Trophoblast cell (in vitro differentiated cells and primary cell): ENCODE data around the gene NMT1.

ENCODE experiments used
- DNase-seq, 2 donors: peaks; one replicate each; pipeline ENCODE4 v3.0.0-alpha.2; 2016
- H2AFZ ChIP-seq: 2 replicates; pipeline ENCODE4 v1.6.1; 2013; ENCODE audit warnings: low read length, moderate library complexity, mild to moderate bottlenecking; ENCODE audit not compliant: insufficient read depth, poor library complexity
- H2AK5ac ChIP-seq: 2 replicates; pipeline ENCODE4 v1.6.1; 2013; ENCODE audit warnings: mild to moderate bottlenecking, low read length
- H2BK120ac ChIP-seq: 2 replicates; pipeline ENCODE4 v1.6.1; 2013; ENCODE audit warnings: low read length, mild to moderate bottlenecking, moderate library complexity; ENCODE audit not compliant: insufficient read depth, poor library complexity
- H2BK12ac ChIP-seq: 2 replicates; pipeline ENCODE4 v1.6.1; 2013; ENCODE audit warnings: mild to moderate bottlenecking, low read length, moderate library complexity
- H2BK5ac ChIP-seq: 2 replicates; pipeline ENCODE4 v1.6.1; 2013; ENCODE audit warnings: low read length, low read depth, moderate library complexity, mild to moderate bottlenecking; ENCODE audit not compliant: poor library complexity
- H3K14ac ChIP-seq: 2 replicates; pipeline ENCODE4 v1.6.1; 2013; ENCODE audit warnings: mild to moderate bottlenecking, low read length
- H3K18ac ChIP-seq: 2 replicates; pipeline ENCODE4 v1.6.1; 2013; ENCODE audit warnings: mild to moderate bottlenecking, low read length
- H3K23ac ChIP-seq: 2 replicates; pipeline ENCODE4 v1.6.1; 2013; ENCODE audit warnings: low read length
- H3K27ac ChIP-seq: 2 replicates; pipeline ENCODE4 v1.5.1; 2013; ENCODE audit warnings: low read depth, mild to moderate bottlenecking, inconsistent platforms, low read length, moderate library complexity
- H3K27me3 ChIP-seq: 2 replicates; pipeline ENCODE4 v1.6.1; 2013; ENCODE audit warnings: inconsistent platforms, mild to moderate bottlenecking, low read length, moderate library complexity; ENCODE audit not compliant: insufficient read depth
- H3K36me3 ChIP-seq, 2 experiments: 1 replicate in 1 of 2; 2 replicates in 1 of 2; pipeline ENCODE4 v1.6.1; 2013; ENCODE audit warnings: low read length in 2 of 2, mild to moderate bottlenecking in 2 of 2, moderate library complexity in 1 of 2; ENCODE audit not compliant: insufficient read depth in 2 of 2, control insufficient read depth in 1 of 2
- H3K4ac ChIP-seq: 2 replicates; pipeline ENCODE4 v1.6.1; 2013; ENCODE audit warnings: low read depth, mild to moderate bottlenecking, low read length, moderate library complexity
- H3K4me1 ChIP-seq, 2 experiments: 1 replicate in 1 of 2; 2 replicates in 1 of 2; pipeline ENCODE4 v1.6.1; 2013; ENCODE audit warnings: low read length in 2 of 2, mild to moderate bottlenecking in 2 of 2, moderate library complexity in 1 of 2; ENCODE audit not compliant: insufficient read depth in 2 of 2, control insufficient read depth in 1 of 2
- H3K4me2 ChIP-seq: 2 replicates; pipeline ENCODE4 v1.6.1; 2013; ENCODE audit warnings: inconsistent platforms, mild to moderate bottlenecking, low read length, moderate library complexity
- H3K4me3 ChIP-seq: 2 replicates; pipeline ENCODE4 v1.5.1; 2013; ENCODE audit warnings: mild to moderate bottlenecking, low read depth, low read length, inconsistent platforms
- H3K79me1 ChIP-seq: one replicate; pipeline ENCODE4 v1.6.1; 2013; ENCODE audit warnings: low read length
- H3K79me2 ChIP-seq: 2 replicates; pipeline ENCODE4 v1.6.1; 2013; ENCODE audit warnings: low read length, mild to moderate bottlenecking; ENCODE audit not compliant: control insufficient read depth, insufficient read depth, poor library complexity
- H3K9ac ChIP-seq: 2 replicates; pipeline ENCODE4 v1.6.1; 2013; ENCODE audit warnings: mild to moderate bottlenecking, low read length
- H3K9me3 ChIP-seq: 2 replicates; pipeline ENCODE4 v1.6.1; 2013; ENCODE audit warnings: low read depth, mild to moderate bottlenecking, control low read depth, inconsistent platforms, low read length; ENCODE audit not compliant: insufficient read depth
- H4K12ac ChIP-seq: 2 replicates; pipeline ENCODE4 v1.6.1; 2013; ENCODE audit warnings: low read depth, mild to moderate bottlenecking, low read length, moderate library complexity
- H4K8ac ChIP-seq: 2 replicates; pipeline ENCODE4 v1.6.1; 2013; ENCODE audit warnings: low read depth, mild to moderate bottlenecking, low read length, moderate library complexity
- H4K91ac ChIP-seq: one replicate; pipeline ENCODE4 v1.6.1; 2013; ENCODE audit warnings: low read depth, mild to moderate bottlenecking, low read length, moderate library complexity
- WGBS: extraction: QIAGEN DNeasy Blood & Tissue Kit; methylation state at CpG from one replicate; pipeline ENCODE4 v1.1.7; 2013; ENCODE audit warnings: missing lambda C conversion rate; ENCODE audit not compliant: insufficient read length, insufficient coverage; ENCODE audit errors: extremely low coverage; 5-methylcytosine and 5-hydroxymethylcytosine counted together

The NMT1 gene

GRCh38 chr17:45021607-45022287 lies 39.4 kb upstream of the NMT1 start:
- peak; percentile 54 to 78 for DNase-seq
- Histone ChIP-seq H3K9ac (no peak overlapping the region), H4K12ac (peak overlapping the region; percentile 70), H3K4ac (no peak overlapping the region), H2BK5ac (no peak overlapping the region), H3K9me3 (no peaks in the 10 kb centered on the region), H3K79me2 (peaks cover 2% of the 10 kb centered on the region), H2AFZ (peak overlapping the region; percentile 7), H3K79me1 (peaks cover 9% of the 10 kb centered on the region), H3K4me1 (peaks cover 13 to 17% of the 10 kb centered on the region in 2 experiments), H2BK12ac (no peak overlapping the region), H3K4me3 (peak overlapping the region; percentile 27), H3K27ac (no peak overlapping the region), H2AK5ac (peak overlapping the region; percentile 51), H3K18ac (peak overlapping the region; percentile 15), H3K27me3 (peaks cover 13% of the 10 kb centered on the region), H2BK120ac (no peak overlapping the region), H3K23ac (no peak overlapping the region), H4K8ac (peak overlapping the region; percentile 66), H4K91ac (peak overlapping the region; percentile 16), H3K14ac (peak overlapping the region; percentile 71), H3K36me3 (peaks cover 18 to 20% of the 10 kb centered on the region in 2 experiments), H3K4me2 (peak overlapping the region; percentile 55)
- no CpG with 5 or more reads among the region's 57 CpGs for whole genome bisulfite sequencing

GRCh38 chr17:45022288-45022648 lies 38.8 kb upstream of the NMT1 start:
- no peak overlapping the region for H3K4me2 ChIP-seq
- H2BK5ac ChIP-seq, result no peak overlapping the region
- no CpG with 5 or more reads among the region's 8 CpGs for WGBS
- no peak overlapping the region for H3K14ac ChIP-seq
- no peak overlapping the region for H3K9ac ChIP-seq
- no peak overlapping the region for H2BK12ac ChIP-seq
- peaks cover 2% of the 10 kb centered on the region for H3K79me2 ChIP-seq
- no peaks in the 10 kb centered on the region for H3K9me3 ChIP-seq
- no peak overlapping the region for H3K4me3 ChIP-seq
- no peak overlapping the region for H3K23ac ChIP-seq
- H2AK5ac ChIP-seq, result no peak overlapping the region
- H4K91ac ChIP-seq, result no peak overlapping the region
- no peak overlapping the region for H2BK120ac ChIP-seq
- H3K18ac ChIP-seq, result no peak overlapping the region
- H4K12ac ChIP-seq, result no peak overlapping the region
- H3K27me3 ChIP-seq, result peaks cover 13% of the 10 kb centered on the region
- H3K79me1 ChIP-seq, result peaks cover 9% of the 10 kb centered on the region
- peaks cover 21 to 24% of the 10 kb centered on the region in 2 experiments for H3K36me3 ChIP-seq
- H3K4me1 ChIP-seq, result peaks cover 13 to 17% of the 10 kb centered on the region in 2 experiments
- no peak overlapping the region for H3K27ac ChIP-seq
- no peak overlapping the region for H3K4ac ChIP-seq
- peak in 1 of 2 donors; percentile 26 for DNase-seq
- no peak overlapping the region for H4K8ac ChIP-seq
- H2AFZ ChIP-seq, result no peak overlapping the region

- H3K36me3 ChIP-seq, result peaks cover 22 to 24% of the 10 kb centered on the region in 2 experiments
- no peak overlapping the region for H4K12ac ChIP-seq
- H3K4ac ChIP-seq, result no peak overlapping the region
- no peak overlapping the region for H3K4me3 ChIP-seq
- H3K18ac ChIP-seq, result no peak overlapping the region
- peaks cover 2% of the 10 kb centered on the region for H3K79me2 ChIP-seq
- no peak overlapping the region for H4K8ac ChIP-seq
- H3K14ac ChIP-seq, result no peak overlapping the region
- no peak overlapping the region for H3K9ac ChIP-seq
- H2AK5ac ChIP-seq, result no peak overlapping the region
- no peak overlapping the region for H3K27ac ChIP-seq
- H2BK5ac ChIP-seq, result no peak overlapping the region
- H3K23ac ChIP-seq, result no peak overlapping the region
- no CpG with 5 or more reads among the region's 13 CpGs for WGBS
- peaks cover 13% of the 10 kb centered on the region for H3K27me3 ChIP-seq
- no peak overlapping the region for H2BK12ac ChIP-seq
- DNase-seq, result no peak
- no peaks in the 10 kb centered on the region for H3K9me3 ChIP-seq
- H3K4me1 ChIP-seq, result peaks cover 13 to 17% of the 10 kb centered on the region in 2 experiments
- no peak overlapping the region for H2BK120ac ChIP-seq
- no peak overlapping the region for H4K91ac ChIP-seq
- peaks cover 9% of the 10 kb centered on the region for H3K79me1 ChIP-seq
- H3K4me2 ChIP-seq, result no peak overlapping the region
- H2AFZ ChIP-seq, result no peak overlapping the region
Observed at GRCh38 chr17:45022655-45023339, 38.3 kb upstream of the NMT1 start.

- H4K91ac ChIP-seq, result no peak overlapping the region
- no peak overlapping the region for H2AK5ac ChIP-seq
- no peak overlapping the region for H3K18ac ChIP-seq
- no peaks in the 10 kb centered on the region for H3K9me3 ChIP-seq
- H2BK120ac ChIP-seq, result no peak overlapping the region
- H3K79me1 ChIP-seq, result no peaks in the 10 kb centered on the region
- no peak overlapping the region for H3K14ac ChIP-seq
- H3K36me3 ChIP-seq, result peaks cover 59 to 70% of the 10 kb centered on the region in 2 experiments
- H4K8ac ChIP-seq, result no peak overlapping the region
- H3K9ac ChIP-seq, result no peak overlapping the region
- H3K4ac ChIP-seq, result no peak overlapping the region
- WGBS, result no CpG with 5 or more reads among the region's 7 CpGs
- H3K27ac ChIP-seq, result no peak overlapping the region
- no peak overlapping the region for H2AFZ ChIP-seq
- H3K27me3 ChIP-seq, result no peaks in the 10 kb centered on the region
- DNase-seq, result no peak
- H3K23ac ChIP-seq, result no peak overlapping the region
- H3K79me2 ChIP-seq, result no peaks in the 10 kb centered on the region
- no peak overlapping the region for H4K12ac ChIP-seq
- no peak overlapping the region for H3K4me3 ChIP-seq
- no peak overlapping the region for H3K4me2 ChIP-seq
- H3K4me1 ChIP-seq, result no peaks in the 10 kb centered on the region
- no peak overlapping the region for H2BK5ac ChIP-seq
- no peak overlapping the region for H2BK12ac ChIP-seq
Observed at GRCh38 chr17:45029096-45029495, 32.0 kb upstream of the NMT1 start.
